ENCODE results near the gene FUNDC1. TPM values are rescaled to one million over a fixed set of nuclear protein-coding genes. Genes with fewer than 3 reads are reported as not detected.

Gene FUNDC1
- total RNA-seq, 1 experiment from 2014 or later = 20.9 TPM

DNA sequence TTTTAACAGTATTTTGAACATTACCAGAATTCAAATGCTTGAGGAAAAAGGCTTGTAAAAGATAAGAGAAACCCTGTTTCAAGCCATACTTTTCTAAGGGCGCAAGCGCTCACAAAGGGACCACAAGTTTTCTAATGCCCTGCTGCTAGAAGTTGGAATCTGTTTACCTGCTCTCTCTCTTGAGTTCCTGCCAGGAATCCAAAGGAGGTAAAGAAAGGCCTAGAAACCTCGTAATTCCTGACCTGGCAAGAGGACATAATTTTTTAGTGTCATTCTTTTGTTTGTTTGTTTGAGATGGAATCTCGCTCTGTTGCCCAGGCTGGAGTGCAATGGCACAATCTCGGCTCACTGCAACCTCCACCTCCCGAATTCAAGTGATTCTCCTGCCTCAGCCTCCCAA is 1.4 kb upstream of the FUNDC1 start:
- H3K4me1 Mint-ChIP-seq = peaks cover 15 to 23% of the 10 kb centered on the region in 2 experiments
- H2BK12ac ChIP-seq (ENCODE audit: insufficient read length, low read depth, low read length) = no peak overlapping the region

More for the DNA sequence above, 1.4 kb upstream of the FUNDC1 start:
- Mint-ChIP-seq H3K27me3 (ENCODE audit: low read depth) (no peaks in the 10 kb centered on the region; the same call in 1 of the 2 replicates), H3K9me3 (peaks cover 67 to 71% of the 10 kb centered on the region in 2 experiments), H3K4me3 (no peak overlapping the region), H3K27ac (no peak overlapping the region), H3K36me3 (ENCODE audit: insufficient read depth in 1 of 3, low read depth in 3 of 3) (peaks cover 6 to 9% (median 8%) of the 10 kb centered on the region in 3 experiments; a peak in 6 of 7 replicates)
- H3K27me3 ChIP-seq (ENCODE audit: insufficient read depth, low read length) = no peaks in the 10 kb centered on the region
- H4K5ac ChIP-seq (ENCODE audit: insufficient read length, low read depth, low read length) = no peak overlapping the region
- H4K20me1 ChIP-seq (ENCODE audit: control insufficient read depth, insufficient read depth, insufficient read length) = no peaks in the 10 kb centered on the region
- H3T11ph ChIP-seq (ENCODE audit: low read length) = no peak overlapping the region
- H3K4me2 ChIP-seq (ENCODE audit: insufficient read depth, insufficient read length, low read length) = no peak overlapping the region
- H2BK120ac ChIP-seq (ENCODE audit: low read depth, low read length, poor library complexity, severe bottlenecking) = no peak overlapping the region
- TF ChIP-seq, protein P1, sequence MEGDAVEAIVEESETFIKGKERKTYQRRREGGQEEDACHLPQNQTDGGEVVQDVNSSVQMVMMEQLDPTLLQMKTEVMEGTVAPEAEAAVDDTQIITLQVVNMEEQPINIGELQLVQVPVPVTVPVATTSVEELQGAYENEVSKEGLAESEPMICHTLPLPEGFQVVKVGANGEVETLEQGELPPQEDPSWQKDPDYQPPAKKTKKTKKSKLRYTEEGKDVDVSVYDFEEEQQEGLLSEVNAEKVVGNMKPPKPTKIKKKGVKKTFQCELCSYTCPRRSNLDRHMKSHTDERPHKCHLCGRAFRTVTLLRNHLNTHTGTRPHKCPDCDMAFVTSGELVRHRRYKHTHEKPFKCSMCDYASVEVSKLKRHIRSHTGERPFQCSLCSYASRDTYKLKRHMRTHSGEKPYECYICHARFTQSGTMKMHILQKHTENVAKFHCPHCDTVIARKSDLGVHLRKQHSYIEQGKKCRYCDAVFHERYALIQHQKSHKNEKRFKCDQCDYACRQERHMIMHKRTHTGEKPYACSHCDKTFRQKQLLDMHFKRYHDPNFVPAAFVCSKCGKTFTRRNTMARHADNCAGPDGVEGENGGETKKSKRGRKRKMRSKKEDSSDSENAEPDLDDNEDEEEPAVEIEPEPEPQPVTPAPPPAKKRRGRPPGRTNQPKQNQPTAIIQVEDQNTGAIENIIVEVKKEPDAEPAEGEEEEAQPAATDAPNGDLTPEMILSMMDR (conservative IDR thresholded peaks at IDR 0.05) = no peak
- H3K9ac ChIP-seq (ENCODE audit: extremely low read depth, insufficient read length, low read length) = no peak overlapping the region
- H3K4ac ChIP-seq (ENCODE audit: low read depth, low read length) = no peak overlapping the region
- no peak overlapping the region for H3K23ac ChIP-seq (ENCODE audit: insufficient read length, low read depth, low read length)
- no peak overlapping the region for H3K27ac ChIP-seq (ENCODE audit: insufficient read length, low read depth, low read length)
- H3K23me2 ChIP-seq (ENCODE audit: insufficient read length, low read depth, low read length, poor library complexity, severe bottlenecking) = no peaks in the 10 kb centered on the region
- H3K79me2 ChIP-seq (ENCODE audit: insufficient read depth, low read length) = peaks cover 5% of the 10 kb centered on the region; the same call in 1 of the 2 replicates
- no peak for DNase-seq
- H4K8ac ChIP-seq (replicated peaks; ENCODE audit: insufficient read length, low read depth, low read length) = no peak overlapping the region
- peaks cover 14% of the 10 kb centered on the region for H3K9me3 ChIP-seq (ENCODE audit: control insufficient read depth, low read depth, low read length)
- no peak overlapping the region for H3K56ac ChIP-seq (ENCODE audit: insufficient read length, low read depth, low read length)
- no peaks in the 10 kb centered on the region for H3K79me1 ChIP-seq (ENCODE audit: insufficient read depth, low read depth, low read length, poor library complexity, severe bottlenecking)
- no CpG with 5 or more reads among the region's 6 CpGs for WGBS (ENCODE audit: extremely low coverage, insufficient read length, low lambda C conversion rate)
- H3K4me1 ChIP-seq (ENCODE audit: insufficient read depth, low read length) = no peaks in the 10 kb centered on the region; the same call in 1 of the 2 replicates
- no peak overlapping the region for H2AFZ ChIP-seq (ENCODE audit: low read length)
- H2BK15ac ChIP-seq (ENCODE audit: low read depth, low read length) = no peak overlapping the region
- H3K18ac ChIP-seq (ENCODE audit: insufficient read length, low read depth, low read length) = no peak overlapping the region
- H3K14ac ChIP-seq (ENCODE audit: insufficient read depth, low read length) = no peak overlapping the region
- H2BK20ac ChIP-seq (ENCODE audit: low read depth, low read length, poor library complexity, severe bottlenecking) = no peak overlapping the region
- H2BK5ac ChIP-seq (ENCODE audit: insufficient read length, low read length) = no peak overlapping the region
- H4K91ac ChIP-seq (ENCODE audit: insufficient read length, low read depth, low read length) = no peak overlapping the region
- no peak overlapping the region for H2AK5ac ChIP-seq (ENCODE audit: insufficient read length, low read length)
